ENCODE data around the gene DGKI.

DGKI gene

DNA sequence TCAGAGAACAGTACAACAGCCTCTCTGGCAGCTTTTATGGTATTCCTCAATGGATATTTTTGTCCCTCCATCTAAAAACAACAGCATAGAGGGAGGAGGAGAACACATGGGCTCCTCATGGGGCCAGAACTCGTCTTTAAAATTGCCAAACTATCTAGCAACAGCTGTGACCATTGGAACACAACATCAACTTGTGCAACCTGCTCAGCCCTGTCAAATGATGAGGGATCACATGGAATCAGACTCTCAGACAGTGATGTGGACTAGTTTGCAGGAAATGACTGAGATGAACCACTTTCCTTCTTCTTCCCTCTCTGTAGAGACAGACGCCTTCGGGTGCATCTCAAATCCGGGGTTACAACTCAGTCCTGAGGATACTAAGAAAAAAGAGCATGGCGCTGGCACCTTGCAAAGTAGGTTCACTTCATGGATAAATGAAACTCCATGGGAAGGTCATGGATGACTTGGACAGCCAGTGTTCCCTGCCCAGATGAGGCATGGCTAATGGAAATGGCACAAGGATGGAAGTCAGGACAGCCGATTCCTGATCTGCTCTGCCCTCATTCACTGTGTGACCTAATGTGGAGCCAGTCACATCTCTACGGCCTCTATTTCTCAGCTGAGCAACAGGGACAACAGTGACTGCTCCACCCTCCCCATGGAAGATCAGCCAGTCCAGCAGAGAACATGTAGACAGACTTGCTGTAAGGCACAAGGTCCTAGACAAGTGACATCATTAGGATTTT is 24.6 kb upstream of the DGKI start:
- DNase-seq (ENCODE audit: low read depth) = peak; percentile 20

- no peak for DNase-seq (ENCODE audit: low read depth)
Observed at GRCh38 chr7:137870684-137871083, 23.9 kb upstream of the DGKI start.

DNA sequence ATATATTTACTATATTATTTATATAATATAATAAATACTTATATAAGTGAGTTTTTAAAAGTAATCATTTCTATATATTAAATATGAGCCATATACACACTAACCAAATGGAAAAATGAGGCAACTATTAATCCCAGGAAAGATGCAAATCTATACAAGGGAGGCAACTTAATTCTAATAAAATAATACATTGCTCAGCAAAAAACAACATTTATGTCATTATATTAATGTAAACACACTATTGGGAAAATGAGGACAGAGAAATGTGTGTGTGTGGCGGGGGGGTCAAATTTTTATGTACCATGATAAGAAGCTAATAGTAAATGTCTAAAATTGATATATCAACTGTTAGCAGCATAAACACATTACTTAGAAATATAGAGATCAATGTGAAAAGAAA is 23.3 kb upstream of the DGKI start:
- no peak for DNase-seq (ENCODE audit: low read depth)

GRCh38 chr7:137869260-137869659 is 22.5 kb upstream of the DGKI start:
- DNase-seq (ENCODE audit: low read depth) = no peak

- DNase-seq (ENCODE audit: low read depth) = no peak
Observed at GRCh38 chr7:137867289-137867688, 20.5 kb upstream of the DGKI start.

DNA sequence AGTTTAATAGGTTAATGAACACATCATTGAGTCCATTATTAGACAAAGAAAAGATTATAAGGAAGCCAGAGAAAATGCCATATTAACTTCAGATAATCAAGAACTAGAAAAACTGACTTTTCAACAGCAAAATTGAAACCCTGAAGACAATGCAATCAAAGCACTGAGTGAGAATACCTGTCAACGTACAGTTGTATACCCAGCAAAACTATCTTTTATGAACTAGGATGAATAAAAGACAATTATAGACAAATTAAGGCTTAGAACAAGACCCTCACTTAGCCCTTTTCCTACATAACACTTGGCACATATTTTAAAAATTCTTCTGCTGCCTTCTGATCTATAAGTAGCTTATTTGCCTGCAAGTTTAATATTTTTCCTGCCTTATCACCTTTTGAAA is 19.0 kb upstream of the DGKI start:
- no peak for DNase-seq (ENCODE audit: low read depth)

GRCh38 chr7:137862964-137863363 is 16.2 kb upstream of the DGKI start:
- DNase-seq (ENCODE audit: low read depth) = no peak

GRCh38 chr7:137862358-137862757 is 15.6 kb upstream of the DGKI start:
- DNase-seq (ENCODE audit: low read depth) = no peak

DNA sequence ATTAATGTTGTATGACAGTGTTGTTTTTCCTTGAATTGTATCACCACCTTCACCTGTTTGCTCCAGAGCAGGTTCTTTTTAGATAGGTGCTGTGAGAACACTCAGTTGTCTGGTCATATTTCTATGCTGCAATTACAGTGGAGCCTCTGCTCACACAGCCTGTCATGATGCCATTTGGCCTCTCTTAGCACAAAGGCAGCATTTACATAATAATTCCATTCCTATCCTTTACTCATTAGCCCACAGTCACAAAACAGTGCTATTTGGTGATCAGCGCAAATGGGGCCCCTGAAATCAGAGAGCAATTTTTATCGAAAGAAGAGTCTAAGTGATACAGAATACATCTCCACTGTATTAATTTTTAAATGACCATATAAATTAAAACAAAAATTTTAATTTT is 13.8 kb upstream of the DGKI start:
- no peak for DNase-seq (ENCODE audit: low read depth)

DNA sequence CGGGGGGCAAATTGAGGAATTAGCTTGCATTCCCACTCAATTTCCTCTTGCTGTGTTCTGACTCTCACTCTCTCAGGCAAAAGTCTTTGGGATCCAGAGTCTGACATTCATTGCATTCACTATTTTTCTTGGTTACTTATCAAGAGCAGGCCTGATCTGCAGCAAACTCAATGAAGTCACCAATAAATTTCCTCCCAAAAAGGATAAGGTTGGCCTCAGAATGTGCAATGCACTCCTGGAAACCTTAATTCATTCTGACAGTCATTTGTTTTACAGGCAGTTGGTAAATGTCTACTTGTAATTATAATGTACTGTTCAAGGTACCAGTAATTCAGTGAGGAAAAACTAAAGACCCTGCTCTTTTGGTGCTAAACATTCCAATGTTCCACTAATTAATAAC is 6.3 kb upstream of the DGKI start:
- no peak for DNase-seq (ENCODE audit: low read depth)

DNA sequence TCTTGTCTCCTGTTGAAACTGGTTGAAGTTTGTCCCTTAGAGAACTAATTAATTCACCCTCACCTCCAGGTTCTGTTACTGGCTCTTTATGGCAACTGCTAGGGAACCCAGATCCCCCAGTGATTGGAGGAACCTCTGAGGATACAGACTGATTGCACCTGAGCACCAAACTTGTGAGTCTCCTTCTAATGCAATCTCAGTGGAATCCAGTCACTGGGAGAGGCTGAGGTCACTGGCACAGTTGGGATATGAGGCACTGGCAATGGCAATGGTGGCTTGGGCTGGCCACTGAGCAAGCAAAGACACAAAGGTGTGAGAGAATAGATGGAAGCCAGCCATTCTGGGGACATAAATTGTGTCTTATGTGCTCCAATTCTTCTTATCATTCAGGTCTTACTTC is 5.3 kb upstream of the DGKI start:
- DNase-seq (ENCODE audit: low read depth) = no peak

DNA sequence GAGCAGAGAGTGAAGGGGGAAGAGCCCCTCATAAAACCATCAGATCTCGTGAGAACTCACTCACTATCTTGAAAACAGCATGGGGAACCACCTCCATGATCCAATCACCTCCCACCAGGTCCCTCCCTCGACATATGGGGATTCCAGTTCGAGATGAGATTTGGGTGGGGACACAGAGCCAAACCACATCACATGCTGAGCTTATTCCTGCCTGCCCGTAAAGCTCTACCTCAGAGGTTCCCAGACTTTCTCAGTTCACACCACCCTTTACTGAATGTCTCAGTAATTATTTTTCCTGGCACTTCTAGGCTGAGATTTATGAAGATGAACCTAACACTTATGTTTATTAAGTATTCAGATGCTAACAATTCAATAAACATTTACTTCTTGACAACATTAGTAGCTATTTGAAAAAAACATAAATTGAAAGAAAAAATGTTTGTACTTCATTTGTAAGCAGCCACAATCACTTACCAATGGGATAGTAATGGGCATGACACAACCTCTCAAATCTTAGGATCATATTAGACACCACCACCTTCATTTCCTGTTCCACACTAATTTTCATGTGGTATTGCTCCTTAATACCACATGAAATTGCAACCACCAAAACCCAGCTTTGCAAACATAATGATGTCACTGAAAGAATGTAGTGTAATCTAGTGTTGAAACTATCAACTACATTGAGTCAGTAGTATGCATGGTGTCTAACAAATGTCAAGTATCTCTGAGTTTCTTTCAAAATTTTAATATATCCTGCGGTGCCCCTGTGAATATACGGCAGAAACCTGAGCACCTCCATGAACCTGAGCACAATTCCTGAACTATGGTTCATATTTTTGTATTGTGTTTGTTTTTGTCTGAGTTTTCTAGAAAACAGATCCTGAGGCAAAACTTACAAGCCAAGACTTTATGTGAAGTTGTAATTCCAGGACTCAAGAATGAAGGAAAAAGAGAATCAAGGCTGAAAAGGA is 4.5 kb upstream of the DGKI start:
- no peak for DNase-seq (ENCODE audit: low read depth)

- DNase-seq (ENCODE audit: low read depth) = no peak
Observed at GRCh38 chr7:137850571-137850970, 3.8 kb upstream of the DGKI start.

- DNase-seq (ENCODE audit: low read depth) = no peak
Observed at GRCh38 chr7:137848095-137848494, 1.3 kb upstream of the DGKI start.

- DNase-seq (ENCODE audit: low read depth) = no peak
Observed at GRCh38 chr7:137847568-137848050, 835 bp upstream of the DGKI start.

DNA sequence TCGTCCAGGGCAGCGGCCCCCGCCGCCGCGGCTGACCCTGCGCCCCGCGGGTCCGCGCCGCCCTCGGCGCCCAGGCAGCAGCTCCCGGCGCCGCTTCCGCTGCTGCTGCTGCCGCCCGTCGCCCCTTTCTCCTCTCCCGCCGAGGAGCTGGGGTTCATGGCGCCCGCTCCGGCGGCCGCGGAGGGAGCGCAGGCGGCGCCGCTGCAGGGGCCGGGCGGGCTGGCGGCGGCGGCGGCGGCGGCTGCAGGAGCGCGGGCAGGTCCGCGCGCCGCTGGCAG is 286 bp downstream of the DGKI start:
- DNase-seq (ENCODE audit: low read depth) = no peak

DNA sequence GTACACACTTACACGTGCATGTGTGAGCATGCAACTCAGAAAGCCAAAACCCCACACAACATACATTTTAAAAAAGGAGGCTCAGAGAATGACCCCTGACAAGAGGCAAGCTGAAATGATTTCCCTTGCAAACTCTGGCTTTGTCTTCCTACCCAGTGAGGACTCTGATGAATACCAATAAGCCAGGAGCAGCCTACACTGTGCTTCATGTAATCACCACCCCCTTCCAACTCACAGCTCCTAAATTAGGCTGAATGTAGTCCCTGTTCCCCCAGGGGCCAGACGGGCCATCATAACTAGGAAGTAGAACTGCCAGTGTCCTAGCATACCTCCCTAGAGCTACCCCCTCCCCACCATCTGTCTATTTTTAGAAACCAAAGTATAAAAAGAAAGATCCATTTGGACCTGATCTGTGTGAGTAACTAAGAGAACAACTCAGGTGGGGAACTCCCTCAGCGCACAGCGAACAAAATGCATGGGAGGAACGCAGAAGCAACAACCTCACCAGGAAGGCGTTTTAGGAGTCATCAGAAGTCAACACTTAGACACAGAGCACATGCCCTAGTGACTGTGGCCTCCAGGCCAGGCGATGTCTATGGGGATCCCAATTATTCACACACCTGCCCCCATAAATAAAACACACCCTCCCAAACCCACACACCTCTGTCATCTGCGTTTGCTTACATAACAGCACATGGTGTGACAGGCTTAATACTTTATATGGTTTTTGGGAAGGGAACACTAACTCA is 1.9 kb downstream of the DGKI start:
- no peak for DNase-seq (ENCODE audit: low read depth)

GRCh38 chr7:137839903-137840779 is 6.6 kb downstream of the DGKI start:
- DNase-seq (ENCODE audit: low read depth) = no peak

DNA sequence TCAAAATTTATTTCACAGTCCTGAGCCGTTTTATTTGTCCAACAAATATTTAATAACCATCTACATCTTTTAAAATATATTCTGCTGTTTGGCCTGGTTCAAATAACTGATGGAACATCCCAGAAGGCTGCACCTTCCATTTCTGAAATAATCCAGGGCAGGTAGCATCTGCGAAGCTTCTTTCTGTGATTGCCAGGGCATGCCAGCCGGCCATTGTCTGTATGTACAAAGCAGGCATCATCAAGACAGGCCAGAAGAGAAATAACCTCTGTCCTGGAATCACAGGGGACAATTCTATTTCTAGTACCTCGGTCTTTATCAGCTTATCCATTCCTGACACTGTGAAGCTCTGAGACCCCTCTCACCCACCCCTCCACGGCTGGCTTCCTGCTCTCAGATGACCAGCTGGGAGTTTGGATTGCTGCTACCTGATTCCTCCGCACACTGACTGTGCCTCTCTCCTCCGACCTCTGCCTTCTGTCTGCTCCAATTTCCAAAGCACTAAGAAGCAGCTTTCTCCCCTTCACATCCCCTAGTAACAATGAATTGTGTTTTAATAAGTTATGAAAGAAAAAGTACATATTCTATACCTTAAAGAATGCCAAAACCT is 8.0 kb downstream of the DGKI start:
- no peak for DNase-seq (ENCODE audit: low read depth)

GRCh38 chr7:137836541-137836940 is 10.2 kb downstream of the DGKI start:
- no peak for DNase-seq (ENCODE audit: low read depth)

- DNase-seq (ENCODE audit: low read depth) = no peak
Observed at GRCh38 chr7:137836113-137836509, 10.7 kb downstream of the DGKI start.
